ENCODE results near the gene LGI2.
"Not testable (repeated sequence)": the region's sequence is repeated elsewhere in the genome, so short reads cannot be mapped to it uniquely, and the experiment has no call there.

LGI2 gene

GRCh38 chr4:25030277-25031076 lies at the start of gene LGI2:
Gene LGI2, minus strand, starts transcription at chr4:25030946. Its CDS starts 253 bp downstream, at chr4:25030693.
- no peak for DNase-seq (ENCODE audit: low spot score)

GRCh38 chr4:25078523-25078922 lies 47.8 kb upstream of the LGI2 start:
- no peak for DNase-seq (ENCODE audit: low spot score)

DNA sequence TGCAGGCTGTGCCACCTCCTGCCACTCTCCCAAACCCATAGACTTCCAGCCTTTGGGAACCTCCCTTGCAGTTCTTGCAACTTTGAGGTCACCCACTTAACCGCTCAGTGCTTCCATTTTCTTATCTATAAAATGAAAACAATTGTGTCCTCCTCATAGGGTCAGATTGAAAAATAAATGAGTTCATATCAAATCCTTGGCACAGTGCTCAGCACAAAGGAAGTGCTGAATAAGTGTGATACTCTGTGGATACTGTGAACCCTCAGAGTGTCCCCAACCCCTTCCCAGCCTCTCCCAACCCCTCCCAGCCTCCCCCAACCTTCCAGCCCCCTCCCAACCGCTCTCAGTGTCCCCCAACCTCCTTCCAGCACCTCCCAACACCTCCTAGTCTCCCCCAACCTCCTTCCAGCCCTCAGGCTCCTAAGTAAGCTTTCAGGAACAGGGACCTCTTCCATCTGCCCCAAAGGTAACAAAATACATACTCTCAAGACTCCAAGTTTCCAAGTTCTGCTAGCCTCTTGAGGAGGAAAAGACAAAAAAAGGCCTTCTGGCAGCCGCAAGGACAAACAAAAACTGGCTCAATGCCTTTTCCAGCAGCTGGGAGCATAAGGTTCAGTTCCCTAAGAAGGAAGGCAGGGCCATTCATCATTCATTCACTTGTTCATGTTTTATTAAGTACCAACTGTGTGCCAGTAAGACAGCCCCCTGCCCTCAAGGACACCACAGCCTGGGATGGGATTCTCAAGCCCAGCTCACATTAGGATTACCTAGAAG lies 46.1 kb upstream of the LGI2 start:
- no peak for DNase-seq (ENCODE audit: low spot score)

DNA sequence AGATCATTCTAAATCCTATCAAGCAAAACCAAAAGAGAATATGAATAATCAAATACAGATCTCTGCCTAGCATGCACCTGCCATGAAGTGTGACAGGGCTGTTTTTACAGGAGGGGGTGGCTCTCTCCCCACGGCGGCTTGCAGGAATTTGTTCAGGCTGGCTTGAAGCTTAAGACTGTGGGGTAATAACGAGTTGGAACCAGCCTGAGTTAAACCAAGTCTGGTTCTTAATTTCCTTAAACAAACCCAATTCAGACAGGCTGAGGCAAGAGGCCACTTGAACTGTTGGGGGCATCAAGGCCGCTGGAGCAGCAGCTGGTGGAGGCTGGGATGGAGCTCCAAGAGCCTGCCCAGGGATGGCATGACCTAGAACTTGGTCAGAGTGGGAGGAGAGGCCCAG lies 45.1 kb upstream of the LGI2 start:
- DNase-seq (ENCODE audit: low spot score): no peak

DNA sequence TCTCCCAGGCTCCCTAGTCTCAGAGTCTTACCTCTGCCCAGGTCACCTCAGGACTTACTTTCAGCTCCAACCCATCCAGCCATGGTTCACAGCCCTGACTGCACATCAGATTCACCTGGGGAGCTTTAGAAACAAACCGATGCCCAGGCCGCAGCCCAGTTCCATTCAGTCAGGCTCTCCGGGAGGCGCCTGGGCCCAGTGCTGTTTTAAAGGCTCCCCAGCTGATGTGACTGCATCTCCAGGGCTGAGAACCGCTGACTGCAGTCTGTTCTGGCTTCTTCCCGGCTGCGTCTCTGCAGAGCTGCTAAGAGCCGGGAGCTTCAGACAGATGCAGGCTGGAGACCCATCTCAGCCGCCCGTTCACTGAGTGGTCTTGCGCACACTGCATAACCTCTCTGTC lies 44.4 kb upstream of the LGI2 start:
- DNase-seq (ENCODE audit: low spot score): no peak

DNA sequence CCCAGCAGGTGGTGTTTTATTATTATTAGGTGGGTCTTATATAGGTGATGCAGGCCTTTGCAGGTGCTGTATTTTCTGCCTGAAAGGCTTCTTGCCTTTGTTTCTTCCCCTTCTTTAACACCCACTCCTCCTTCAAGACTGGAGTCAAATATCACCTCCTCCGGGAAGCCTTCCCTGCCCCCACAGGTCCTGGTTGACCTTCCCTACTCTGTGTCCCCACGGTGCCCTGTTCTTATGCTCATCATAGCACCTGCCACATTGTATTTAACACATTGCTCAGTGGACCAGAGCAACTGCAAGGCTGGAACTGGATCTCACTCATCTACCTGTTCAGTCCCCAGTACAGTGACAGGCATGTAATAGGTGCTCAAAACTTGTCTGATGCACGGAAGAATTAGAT lies 39.8 kb upstream of the LGI2 start:
- DNase-seq (ENCODE audit: low spot score): no peak

GRCh38 chr4:25069014-25069413 lies 38.3 kb upstream of the LGI2 start:
- no peak for DNase-seq (ENCODE audit: low spot score)

- no peak for DNase-seq (ENCODE audit: low spot score)
These were observed 37.6 kb upstream of the LGI2 start for GRCh38 chr4:25068386-25068785.

DNA sequence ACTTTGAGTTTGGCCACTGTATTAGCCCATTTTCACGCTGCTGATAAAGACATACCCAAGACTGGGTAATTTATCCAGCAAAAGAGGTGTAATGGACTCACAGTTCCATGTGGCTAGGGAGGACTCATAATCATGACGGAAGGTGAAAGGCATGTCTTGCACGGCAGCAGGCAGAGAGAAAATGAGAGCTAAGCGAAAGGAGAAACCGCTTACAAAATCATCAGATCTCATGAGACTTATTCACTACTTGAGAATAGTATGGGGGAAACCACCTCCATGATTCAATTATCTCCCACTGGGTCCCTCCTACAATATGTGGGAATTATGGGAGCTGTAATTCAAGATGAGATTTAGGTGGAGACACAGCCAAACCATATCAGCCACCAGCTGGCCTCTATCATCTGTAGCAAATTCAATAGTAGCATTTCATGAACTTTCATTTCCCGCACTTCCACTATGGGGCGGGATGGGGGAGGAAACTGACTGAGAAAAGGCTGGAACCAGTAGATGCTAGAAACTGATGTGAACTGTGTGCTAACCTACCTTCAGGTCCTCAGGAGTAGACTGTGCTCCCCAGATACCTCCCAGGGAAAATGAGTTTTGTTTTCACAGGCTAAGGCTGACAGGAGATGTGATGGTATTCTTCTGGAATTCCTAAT lies 35.3 kb upstream of the LGI2 start:
- DNase-seq (ENCODE audit: low spot score): no peak

- DNase-seq (ENCODE audit: low spot score): no peak
These were observed 34.7 kb upstream of the LGI2 start for GRCh38 chr4:25065431-25065858.

- not testable (repeated sequence) for DNase-seq (ENCODE audit: low spot score)
These were observed 33.7 kb upstream of the LGI2 start for GRCh38 chr4:25064447-25064846.

DNA sequence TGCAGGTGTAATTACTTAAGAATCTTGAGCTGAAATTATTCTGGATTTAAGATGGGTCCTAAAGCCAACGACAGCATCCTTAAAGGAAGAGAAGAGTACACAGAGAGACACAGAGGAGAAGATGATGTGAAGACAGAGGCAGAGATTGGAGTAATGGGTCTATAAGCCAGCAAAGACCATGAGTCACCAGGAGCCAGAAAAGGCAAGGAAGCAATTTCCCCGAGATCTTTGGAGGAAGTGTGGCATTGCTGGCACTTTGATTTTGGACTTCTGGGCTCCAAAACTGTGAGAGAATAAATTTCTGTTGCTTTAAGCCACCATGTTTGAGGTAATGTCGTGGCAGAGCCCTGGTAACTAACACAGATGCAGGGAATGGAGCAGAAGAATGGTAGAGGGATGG lies 32.4 kb upstream of the LGI2 start:
- no peak for DNase-seq (ENCODE audit: low spot score)

- DNase-seq (ENCODE audit: low spot score): no peak
These were observed 31.4 kb upstream of the LGI2 start for GRCh38 chr4:25062098-25062497.

GRCh38 chr4:25061602-25062001 lies 30.9 kb upstream of the LGI2 start:
- no peak for DNase-seq (ENCODE audit: low spot score)

DNA sequence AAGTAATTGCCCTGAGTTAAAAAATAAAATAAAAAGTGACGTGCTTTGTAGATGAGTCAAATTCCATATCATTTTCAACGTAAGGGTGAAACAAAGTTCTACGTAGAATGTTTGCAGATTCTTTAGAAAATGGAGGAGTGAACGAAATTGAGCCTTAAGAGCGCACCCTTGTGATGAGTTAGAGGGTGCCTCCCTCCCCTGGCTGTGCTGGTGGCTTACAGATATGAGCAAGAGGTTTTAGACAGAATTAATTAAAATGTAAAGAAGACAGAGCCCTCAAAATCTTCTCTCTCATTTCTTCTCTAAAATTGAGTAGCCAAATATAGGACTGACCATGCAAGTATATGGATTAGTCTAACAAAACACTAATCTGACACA lies 30.2 kb upstream of the LGI2 start:
- DNase-seq (ENCODE audit: low spot score): no peak

DNA sequence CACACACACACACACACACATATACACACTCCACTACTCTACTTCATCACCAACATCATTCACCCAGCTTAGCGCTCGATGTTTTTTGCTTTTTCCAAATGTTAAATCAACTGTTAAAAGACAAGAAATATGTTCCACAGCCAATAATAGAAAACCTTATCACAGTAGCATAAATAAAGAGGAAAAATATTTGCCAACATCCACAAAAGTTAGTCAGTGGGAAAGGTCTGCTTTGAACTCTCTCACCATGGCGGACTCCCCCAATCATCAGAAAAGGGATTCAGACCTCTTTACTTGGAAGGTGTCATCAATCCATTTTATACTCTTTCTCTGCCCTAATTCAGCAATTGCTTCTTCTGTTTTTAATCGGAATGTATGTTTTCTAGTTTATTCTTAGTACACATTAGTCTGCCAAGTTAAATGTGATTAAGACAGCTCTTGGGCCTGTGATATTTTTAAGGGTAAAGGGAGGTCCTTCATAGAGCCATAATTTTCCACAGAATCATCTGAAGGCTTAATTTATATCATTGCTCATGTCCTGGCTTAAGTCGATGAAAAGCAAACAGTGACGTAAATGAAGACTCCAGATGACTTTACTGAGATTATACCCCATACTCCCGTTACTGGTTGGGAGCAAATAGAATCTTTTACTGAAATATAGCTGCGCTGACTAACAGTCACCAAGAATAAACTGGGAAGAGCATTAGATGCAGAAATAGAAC lies 29.7 kb upstream of the LGI2 start:
- DNase-seq (ENCODE audit: low spot score): no peak

DNA sequence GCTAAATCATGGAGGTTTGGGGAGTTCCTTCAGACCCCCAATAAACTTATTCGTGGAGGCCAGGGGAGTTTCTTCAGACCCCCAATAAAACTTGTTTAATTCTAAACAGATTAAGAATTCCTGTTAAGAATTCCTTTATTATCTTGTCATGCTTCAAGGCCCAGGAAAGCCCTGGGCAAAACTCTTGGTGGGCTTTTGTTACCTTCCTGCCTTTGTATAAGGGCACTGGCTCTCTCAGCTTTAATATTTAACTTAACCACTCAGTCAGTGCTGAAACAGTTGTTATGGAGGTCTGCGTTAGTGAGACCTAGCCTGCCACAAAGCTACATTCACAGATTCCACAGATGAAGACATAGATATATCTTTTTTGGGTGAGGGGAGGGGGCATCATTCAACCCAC lies 29.0 kb upstream of the LGI2 start:
- DNase-seq (ENCODE audit: low spot score): no peak

DNA sequence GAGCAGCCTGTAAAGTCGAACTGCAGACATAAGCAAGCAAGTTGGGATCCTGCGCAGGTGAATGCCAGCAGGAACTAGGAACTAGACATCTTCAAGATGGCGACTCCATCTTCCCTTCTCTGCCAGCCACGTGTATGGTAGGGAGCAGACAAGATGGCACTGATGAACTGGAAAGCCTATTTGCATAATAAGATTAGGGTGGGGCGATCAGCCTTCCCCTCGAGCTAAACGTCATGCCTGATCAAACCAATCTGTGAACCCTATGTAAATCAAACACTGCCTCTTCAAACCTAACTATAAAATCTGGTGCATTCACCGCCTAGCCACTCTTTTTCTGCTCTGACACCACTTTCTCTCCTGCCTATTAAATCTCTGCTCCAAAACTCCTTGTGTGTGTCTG lies 28.1 kb upstream of the LGI2 start:
- no peak for DNase-seq (ENCODE audit: low spot score)

GRCh38 chr4:25057299-25057698 lies 26.6 kb upstream of the LGI2 start:
- DNase-seq (ENCODE audit: low spot score): no peak

GRCh38 chr4:25052037-25052436 lies 21.3 kb upstream of the LGI2 start:
- DNase-seq (ENCODE audit: low spot score): not testable (repeated sequence)

DNA sequence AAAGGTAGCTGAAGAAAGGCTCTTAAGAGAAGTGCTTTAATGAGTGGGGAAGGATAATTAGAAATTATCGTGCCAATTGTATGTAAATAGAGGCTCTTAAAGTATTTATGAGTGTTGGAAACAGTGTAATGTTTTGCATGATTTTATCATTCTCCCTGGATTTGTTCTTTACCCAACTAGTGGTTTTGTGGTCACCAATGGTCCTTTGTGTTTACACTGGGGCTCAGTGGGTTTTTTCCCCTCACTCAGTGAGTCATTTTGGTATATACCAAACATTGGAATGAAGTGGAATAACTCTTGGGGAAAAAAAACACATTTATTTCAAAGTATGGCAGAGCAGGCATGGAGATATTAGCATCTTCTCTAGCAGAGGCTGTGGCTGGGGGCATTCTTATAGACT lies 20.8 kb upstream of the LGI2 start:
- no peak for DNase-seq (ENCODE audit: low spot score)

DNA sequence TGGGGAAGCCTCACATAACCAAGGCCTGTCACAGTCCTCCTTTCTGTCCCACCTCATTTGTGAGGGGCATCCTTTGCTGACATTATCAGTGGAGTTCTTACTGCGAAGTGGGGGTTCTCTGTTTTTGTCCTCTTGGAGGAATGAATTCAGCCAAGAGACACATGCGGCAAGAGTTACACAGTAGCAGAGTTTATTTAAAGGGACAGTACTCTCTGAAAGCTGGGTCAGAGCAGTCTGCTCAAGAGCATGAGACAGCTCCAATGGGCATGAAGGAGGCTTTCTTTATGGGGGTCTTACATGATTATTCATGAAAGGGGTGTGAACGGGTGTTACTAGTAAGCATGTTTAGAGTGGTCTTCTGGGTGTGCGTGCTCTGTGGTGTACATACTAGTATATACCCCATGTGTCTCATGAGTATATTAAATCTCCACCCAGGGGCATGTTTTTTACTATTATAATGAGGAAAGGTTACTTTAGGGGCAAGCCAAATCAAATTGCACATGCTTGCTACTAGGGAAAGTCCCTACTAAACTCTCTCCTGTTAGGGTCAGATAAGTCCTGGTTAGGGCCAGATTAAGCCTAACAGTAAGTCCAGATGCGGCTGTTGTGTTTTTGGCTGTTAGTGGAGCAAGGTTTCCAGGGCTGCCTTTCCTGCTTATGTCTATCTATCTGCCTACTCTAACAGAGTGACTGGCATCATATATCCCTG lies 19.8 kb upstream of the LGI2 start:
- DNase-seq (ENCODE audit: low spot score): no peak

Measured in activated CD4-positive, alpha-beta T cell treated with anti-CD3 and anti-CD28 coated beads, Interleukin-2, Interleukin-4, amounts not matched to agents 100 ng/mL and 50 ng/mL, durations not matched to agents 16 hours and 8 hours (primary cell).